Measurements from ENCODE around the gene ZNF335. TPM values are rescaled to one million over a fixed set of nuclear protein-coding genes. Genes with fewer than 3 reads are reported as not detected.

ZNF335 gene
- total and polyA plus RNA-seq, 9 donors: 3.5 to 25.7 (median 15.7) TPM

- Histone ChIP-seq H3K4me3 (no peak overlapping the region), H3K36me3 (no peaks in the 10 kb centered on the region), H3K9me3 (no peaks in the 10 kb centered on the region), H3K4me1 (ENCODE audit: insufficient read depth) (no peaks in the 10 kb centered on the region), H3K27me3 (peaks cover 5% of the 10 kb centered on the region), H3K27ac (no peak overlapping the region)
- TF ChIP-seq CTCF (IDR thresholded peaks at IDR 0.05): no peak
- no peak for TF ChIP-seq POLR2A (IDR thresholded peaks at IDR 0.05)
- TF ChIP-seq EP300 (IDR thresholded peaks at IDR 0.05): no peak
- intact Hi-C loops (cut with DNase I): loop anchor here in 1 of 4 donors (5.0 kb wide), 1 partner anchor 74 kb away; the partner anchor contains the start of gene NCOA5
- 5 to 9% (median 6%) methylated on average over 27 to 28 of the region's 29 CpGs for WGBS, 3 donors
- no peak for DNase-seq
These were observed 41.4 kb upstream of the ZNF335 start for GRCh38 chr20:46013322-46013828.

GRCh38 chr20:46012921-46013320 lies 40.9 kb upstream of the ZNF335 start:
- peaks cover 5% of the 10 kb centered on the region for H3K27me3 ChIP-seq
- intact Hi-C loops (cut with DNase I): loop anchor here in 1 of 4 donors (5.0 kb wide), 1 partner anchor 74 kb away; the partner anchor contains the start of gene NCOA5
- TF ChIP-seq POLR2A (IDR thresholded peaks at IDR 0.05): no peak
- TF ChIP-seq CTCF (IDR thresholded peaks at IDR 0.05): no peak
- TF ChIP-seq EP300 (IDR thresholded peaks at IDR 0.05): no peak

GRCh38 chr20:46011631-46012482 lies 39.9 kb upstream of the ZNF335 start:
- intact Hi-C loops (cut with DNase I): loop anchor here in 1 of 4 donors (5.0 kb wide), 1 partner anchor 75 kb away; the partner anchor contains the start of gene NCOA5

More at GRCh38 chr20:46012921-46013320, 40.9 kb upstream of the ZNF335 start:
- DNase-seq: no peak
- Histone ChIP-seq H3K4me3 (no peak overlapping the region), H3K36me3 (no peaks in the 10 kb centered on the region), H3K9me3 (no peaks in the 10 kb centered on the region), H3K4me1 (ENCODE audit: insufficient read depth) (no peaks in the 10 kb centered on the region), H3K27ac (no peak overlapping the region)
- WGBS, 3 donors: 54 to 64% (median 55%) methylated on average over 10 of the region's 10 CpGs

More at GRCh38 chr20:46011631-46012482, 39.9 kb upstream of the ZNF335 start:
- no peaks in the 10 kb centered on the region for H3K9me3 ChIP-seq
- H3K4me1 ChIP-seq (ENCODE audit: insufficient read depth): no peaks in the 10 kb centered on the region
- peak in 3 of 5 donors; percentile 14 to 50 (median 28) for DNase-seq
- peaks cover 5% of the 10 kb centered on the region for H3K27me3 ChIP-seq
- H3K27ac ChIP-seq: no peak overlapping the region
- TF ChIP-seq EP300 (IDR thresholded peaks at IDR 0.05) (no peak), CTCF (IDR thresholded peaks at IDR 0.05) (no peak), POLR2A (IDR thresholded peaks at IDR 0.05) (no peak)
- 9 to 22% (median 11%) methylated on average over 56 to 57 of the region's 57 CpGs for WGBS, 3 donors
- no peaks in the 10 kb centered on the region for H3K36me3 ChIP-seq
- H3K4me3 ChIP-seq: no peak overlapping the region

All from ovary (tissue), 9 donors.